Upper lobe of left lung (tissue), 6 donors: Measurements from ENCODE around the gene FOXO6. TPM values are rescaled to one million over a fixed set of nuclear protein-coding genes. Genes with fewer than 3 reads are reported as not detected.
A peak's percentile ranks its signal among the peaks of the same experiment; 100 is the strongest.

Experiments used
- ATAC-seq, 2 donors: fragments of 200-7000 bp; cut with Tn5 transposase; one replicate each; pipeline ENCODE4 v1.9.1; 2022; ENCODE audit warnings: mild to moderate bottlenecking in 2 of 2, moderate library complexity in 2 of 2; ENCODE audit not compliant: low FRiP score in 2 of 2
- DNase-seq, 2 donors: peaks; one replicate each; pipeline ENCODE4 v3.0.0-alpha.2; 2019 to 2020
- H3K27ac ChIP-seq, 4 donors: fragments of 200-600 bp; sonication (generic); one replicate each; pipeline ENCODE4 v1.5.1; 2016 to 2019
- H3K27me3 ChIP-seq, 4 donors: fragments of 200-600 bp; sonication (generic); one replicate each; pipeline ENCODE4 v1.5.1; 2017 to 2019
- H3K36me3 ChIP-seq, 4 donors: fragments of 200-600 bp; sonication (generic); one replicate each; pipeline ENCODE4 v1.5.1; 2016 to 2019
- H3K4me1 ChIP-seq, 4 donors: fragments of 200-600 bp; sonication (generic); one replicate each; pipeline ENCODE4 v1.5.1; 2018 to 2019
- H3K4me3 ChIP-seq, 4 donors: fragments of 200-600 bp; sonication (generic); one replicate each; pipeline ENCODE4 v1.5.1; 2017 to 2019; ENCODE audit warnings: mild to moderate bottlenecking in 2 of 4, moderate library complexity in 1 of 4
- H3K9me3 ChIP-seq, 4 donors: fragments of 200-600 bp; sonication (generic); one replicate each; pipeline ENCODE4 v1.5.1; 2018 to 2019
- EP300 ChIP-seq, 4 donors: sonication (generic); formaldehyde crosslinking; IDR thresholded peaks; one replicate each; pipeline ENCODE4 v1.5.1; 2017; ENCODE audit warnings: antibody characterized with exemption in 4 of 4, control low read depth in 2 of 4
- POLR2A ChIP-seq, 4 donors: fragments of 450-650 bp; IDR thresholded peaks; one replicate each; pipeline ENCODE4 v1.5.1; 2016 to 2017; ENCODE audit warnings: antibody characterized with exemption in 4 of 4, mild to moderate bottlenecking in 2 of 4
- POLR2AphosphoS5 ChIP-seq, 2 donors: sonication (generic); formaldehyde crosslinking; IDR thresholded peaks; one replicate each; pipeline ENCODE4 v1.5.1; 2017; ENCODE audit warnings: antibody characterized with exemption in 2 of 2
- WGBS, 2 donors: methylation state at CpG; one replicate each; pipeline ENCODE4 v1.1.5; 2017 to 2018; 5-methylcytosine and 5-hydroxymethylcytosine counted together
- total RNA-seq, 6 donors: library from RNA; depleted of rRNA in 4 of 6; stranded (reverse); fragments of >200 nt in 4 of 6; gene quantifications; one replicate each; pipeline versions ENCODE4 v1.1.0 to v1.2.1, GENCODE V29; 2016 to 2021
- TF ChIP-seq, protein P1 (sequence below), 6 experiments: fragments of 450-650 bp in 4 of 6; fragments of 200-600 bp in 2 of 6; sonication (generic) in 2 of 6; IDR thresholded peaks; one replicate each; pipeline ENCODE4 v1.5.1; 2016 to 2019; ENCODE audit warnings: antibody characterized with exemption in 6 of 6
- donor health status: DM: no; HTN: no; CAD: no; lungs with moderate emphysema.
- donor health status: DM: no; HTN: yes; CAD: no; lungs with severe emphysema.

Gene FOXO6
- total RNA-seq, 6 donors from 2014 or later = 0.31 to 1.2 (median 0.79) TPM

DNA sequence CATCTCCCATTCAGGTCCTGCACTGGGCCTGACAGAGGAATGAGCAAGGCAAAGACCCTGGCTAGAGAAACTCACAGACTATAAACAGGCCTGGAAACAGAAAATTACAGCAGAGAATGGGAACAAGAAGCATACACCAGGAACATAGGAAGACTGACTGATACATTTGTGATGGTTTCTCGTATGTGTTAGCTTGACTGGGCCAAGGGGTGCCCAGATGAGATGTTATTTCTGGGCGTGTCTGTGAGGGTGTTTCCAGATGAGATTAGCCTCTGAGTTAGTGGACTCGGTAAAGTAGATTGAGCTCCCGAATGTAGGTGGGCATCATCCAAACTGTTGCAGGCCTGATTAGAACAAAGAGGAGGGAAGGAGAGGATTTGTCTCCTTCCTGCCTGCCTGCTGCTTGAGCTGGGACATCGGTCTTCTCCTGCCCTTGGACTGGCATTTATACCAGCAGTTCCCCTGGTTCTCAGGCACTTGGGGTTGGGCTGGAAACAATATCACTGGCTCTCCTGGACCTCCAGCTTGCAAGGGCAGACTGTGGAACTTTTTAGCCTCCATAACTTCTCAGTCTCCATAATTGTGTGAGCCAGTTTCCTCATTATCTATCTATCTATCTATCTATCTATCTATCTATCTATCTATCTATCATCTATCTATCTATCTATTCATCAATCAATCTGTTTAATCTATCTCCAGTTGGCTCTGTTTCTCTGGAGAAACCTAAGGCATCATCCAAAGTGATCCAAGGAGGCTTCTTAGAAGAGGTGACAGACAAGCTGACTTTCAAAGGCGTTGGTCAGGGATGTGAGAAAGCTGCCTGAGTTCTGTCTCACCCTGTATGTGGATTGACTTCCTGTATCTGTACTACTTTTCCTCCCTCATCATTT is 9.7 kb upstream of the FOXO6 start:
- TF ChIP-seq POLR2A (IDR thresholded peaks at IDR 0.05) = no peak
- Histone ChIP-seq H3K4me3 (no peak overlapping the region), H3K9me3 (no peaks in the 10 kb centered on the region), H3K36me3 (no peaks in the 10 kb centered on the region), H3K4me1 (no peaks in the 10 kb centered on the region), H3K27me3 (no peaks in the 10 kb centered on the region), H3K27ac (no peak overlapping the region)
- ATAC-seq = no peak
- DNase-seq = no peak
- 86 to 89% methylated on average over 6 of the region's 6 CpGs for WGBS, 2 donors

DNA sequence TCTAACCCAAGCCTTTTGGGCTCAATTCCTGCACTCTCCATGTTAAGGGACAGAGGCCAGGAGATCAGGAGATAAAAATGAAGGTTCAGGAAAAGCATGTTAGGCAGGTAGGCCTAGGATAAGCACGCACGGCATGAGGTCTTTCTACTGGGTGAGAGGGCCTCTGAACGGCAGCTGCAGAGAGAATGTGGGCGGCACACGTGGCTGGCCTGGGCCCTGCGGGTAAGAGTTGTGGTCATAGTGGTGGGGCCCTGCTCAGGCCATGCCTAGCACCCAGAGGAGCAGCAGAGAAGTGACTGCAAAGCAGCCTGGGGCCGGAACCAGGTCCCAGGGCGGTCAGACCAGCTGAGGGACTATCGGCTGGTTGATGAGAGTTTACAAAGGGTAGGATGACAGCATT is 7.5 kb upstream of the FOXO6 start:
- TF ChIP-seq POLR2A (IDR thresholded peaks at IDR 0.05) (no peak), EP300 (IDR thresholded peaks at IDR 0.05) (no peak), POLR2AphosphoS5 (IDR thresholded peaks at IDR 0.05) (no peak)
- TF ChIP-seq, protein P1, sequence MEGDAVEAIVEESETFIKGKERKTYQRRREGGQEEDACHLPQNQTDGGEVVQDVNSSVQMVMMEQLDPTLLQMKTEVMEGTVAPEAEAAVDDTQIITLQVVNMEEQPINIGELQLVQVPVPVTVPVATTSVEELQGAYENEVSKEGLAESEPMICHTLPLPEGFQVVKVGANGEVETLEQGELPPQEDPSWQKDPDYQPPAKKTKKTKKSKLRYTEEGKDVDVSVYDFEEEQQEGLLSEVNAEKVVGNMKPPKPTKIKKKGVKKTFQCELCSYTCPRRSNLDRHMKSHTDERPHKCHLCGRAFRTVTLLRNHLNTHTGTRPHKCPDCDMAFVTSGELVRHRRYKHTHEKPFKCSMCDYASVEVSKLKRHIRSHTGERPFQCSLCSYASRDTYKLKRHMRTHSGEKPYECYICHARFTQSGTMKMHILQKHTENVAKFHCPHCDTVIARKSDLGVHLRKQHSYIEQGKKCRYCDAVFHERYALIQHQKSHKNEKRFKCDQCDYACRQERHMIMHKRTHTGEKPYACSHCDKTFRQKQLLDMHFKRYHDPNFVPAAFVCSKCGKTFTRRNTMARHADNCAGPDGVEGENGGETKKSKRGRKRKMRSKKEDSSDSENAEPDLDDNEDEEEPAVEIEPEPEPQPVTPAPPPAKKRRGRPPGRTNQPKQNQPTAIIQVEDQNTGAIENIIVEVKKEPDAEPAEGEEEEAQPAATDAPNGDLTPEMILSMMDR (IDR thresholded peaks at IDR 0.05) = no peak
- WGBS, 2 donors = 68 to 80% methylated on average over 8 to 9 of the region's 9 CpGs
- ATAC-seq = no peak
- Histone ChIP-seq H3K27me3 (no peaks in the 10 kb centered on the region), H3K36me3 (no peaks in the 10 kb centered on the region), H3K4me3 (no peak overlapping the region), H3K9me3 (no peaks in the 10 kb centered on the region), H3K27ac (no peak overlapping the region), H3K4me1 (peaks cover 0 to 8% (median 4%) of the 10 kb centered on the region in 4 donors)
- DNase-seq = peak in 1 of 2 donors; percentile 46

DNA sequence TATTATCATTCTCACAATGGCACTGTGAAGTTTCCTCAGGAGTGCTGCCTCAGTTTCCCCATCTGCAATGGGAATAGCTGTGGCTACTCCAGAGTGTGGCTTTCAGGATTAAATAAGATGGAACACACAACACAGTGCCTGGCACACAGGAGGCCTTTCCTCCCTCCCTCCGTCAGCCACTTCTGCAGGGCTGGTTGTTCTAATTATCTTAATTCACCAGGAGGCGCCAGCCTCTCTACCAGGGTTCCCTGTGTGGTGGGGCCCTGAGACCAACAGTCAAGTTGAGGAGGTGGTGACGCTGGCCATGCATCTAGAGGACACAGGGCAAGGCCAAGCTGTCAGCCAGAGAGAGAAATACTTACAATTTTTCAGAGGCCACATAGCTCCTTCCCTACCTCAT is 6.3 kb upstream of the FOXO6 start:
- no peak overlapping the region for H3K4me3 ChIP-seq
- H3K4me1 ChIP-seq = peaks cover 0 to 8% (median 4%) of the 10 kb centered on the region in 4 donors
- ATAC-seq (no peak), DNase-seq (no peak)
- no peak overlapping the region for H3K27ac ChIP-seq
- 73 to 100% methylated on average over 3 of the region's 3 CpGs for WGBS, 2 donors
- TF ChIP-seq POLR2AphosphoS5 (IDR thresholded peaks at IDR 0.05) = no peak
- TF ChIP-seq EP300 (IDR thresholded peaks at IDR 0.05) = no peak
- no peak for TF ChIP-seq POLR2A (IDR thresholded peaks at IDR 0.05)
- TF ChIP-seq, protein P1 (IDR thresholded peaks at IDR 0.05) = no peak
- H3K9me3 ChIP-seq = no peaks in the 10 kb centered on the region
- no peaks in the 10 kb centered on the region for H3K36me3 ChIP-seq
- H3K27me3 ChIP-seq = no peaks in the 10 kb centered on the region

DNA sequence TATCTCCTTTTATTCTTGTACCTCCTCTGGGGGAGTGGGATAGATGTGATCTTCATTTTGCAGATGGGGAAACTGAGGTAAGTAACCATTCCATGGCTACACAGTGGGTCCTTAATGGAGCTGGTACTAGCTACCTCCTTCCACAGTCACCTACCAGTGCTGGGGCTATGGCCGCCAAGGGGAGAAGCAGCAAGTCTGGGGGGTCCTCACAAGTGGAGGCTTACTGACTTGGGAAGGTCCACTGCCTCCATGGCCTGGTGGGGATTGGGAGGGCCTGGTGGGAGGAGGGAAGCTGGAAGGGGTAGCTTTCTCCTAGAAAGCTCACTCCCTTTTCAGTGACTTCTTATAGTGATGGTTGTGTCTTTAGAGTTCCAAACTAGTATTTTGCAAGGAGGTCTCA is 5.9 kb upstream of the FOXO6 start:
- H3K36me3 ChIP-seq = no peaks in the 10 kb centered on the region
- H3K27ac ChIP-seq = no peak overlapping the region
- H3K9me3 ChIP-seq = no peaks in the 10 kb centered on the region
- ATAC-seq (no peak), DNase-seq (no peak)
- no peaks in the 10 kb centered on the region for H3K27me3 ChIP-seq
- no peak for TF ChIP-seq POLR2A (IDR thresholded peaks at IDR 0.05)
- TF ChIP-seq, protein P1 (IDR thresholded peaks at IDR 0.05) = no peak
- no peak for TF ChIP-seq POLR2AphosphoS5 (IDR thresholded peaks at IDR 0.05)
- no peak for TF ChIP-seq EP300 (IDR thresholded peaks at IDR 0.05)
- no peak overlapping the region for H3K4me3 ChIP-seq
- 100% methylated on average over 1 of the region's 1 CpG for WGBS, 2 donors
- H3K4me1 ChIP-seq = peaks cover under 1 to 12% (median 6%) of the 10 kb centered on the region in 4 donors

DNA sequence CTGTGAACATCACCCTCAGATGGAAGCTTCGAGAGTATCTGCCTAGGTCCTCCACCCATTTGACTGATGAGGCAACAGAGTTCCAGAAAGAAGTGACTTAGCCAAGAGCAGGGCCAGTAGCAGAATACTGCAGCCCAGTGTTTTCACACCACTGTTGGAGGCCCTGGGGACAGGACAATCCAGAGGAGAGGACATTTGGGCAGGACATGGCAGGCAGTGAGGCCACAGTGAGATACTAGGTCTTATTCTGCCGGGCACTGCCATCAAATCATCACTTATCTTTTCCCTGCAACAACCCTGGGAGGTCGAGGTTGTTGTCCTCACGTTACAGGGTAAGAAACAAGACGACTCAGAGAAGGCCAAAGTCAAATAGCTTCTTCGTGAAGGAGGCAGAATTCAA is 5.5 kb upstream of the FOXO6 start:
- Histone ChIP-seq H3K27me3 (no peaks in the 10 kb centered on the region), H3K4me3 (no peak overlapping the region), H3K9me3 (no peaks in the 10 kb centered on the region), H3K27ac (no peak overlapping the region), H3K4me1 (peaks cover 4 to 16% (median 10%) of the 10 kb centered on the region in 4 donors), H3K36me3 (no peaks in the 10 kb centered on the region)
- TF ChIP-seq POLR2AphosphoS5 (IDR thresholded peaks at IDR 0.05) = no peak
- TF ChIP-seq, protein P1 (IDR thresholded peaks at IDR 0.05) = no peak
- no peak for TF ChIP-seq POLR2A (IDR thresholded peaks at IDR 0.05)
- TF ChIP-seq EP300 (IDR thresholded peaks at IDR 0.05) = no peak
- 80 to 88% methylated on average over 6 of the region's 6 CpGs for WGBS, 2 donors
- ATAC-seq = no peak
- DNase-seq = no peak
